Tibial nerve (tissue), 3 donors: Measurements from ENCODE around the gene GPRIN3.

ENCODE experiments used
- CTCF ChIP-seq, 5 experiments: fragments of 200-600 bp in 3 of 5; fragments of 450-650 bp in 2 of 5; sonication (generic) in 3 of 5; IDR thresholded peaks; one replicate each; pipeline ENCODE4 v1.5.1; 2016 to 2019; ENCODE audit warnings: antibody characterized with exemption in 5 of 5, mild to moderate bottlenecking in 3 of 5, moderate library complexity in 2 of 5
- POLR2A ChIP-seq, 2 donors: fragments of 450-650 bp; IDR thresholded peaks; one replicate each; pipeline ENCODE4 v1.6.1; 2017; ENCODE audit warnings: antibody characterized with exemption in 2 of 2, mild to moderate bottlenecking in 2 of 2, moderate library complexity in 2 of 2

- TF ChIP-seq CTCF (IDR thresholded peaks at IDR 0.05) (no peak), POLR2A (IDR thresholded peaks at IDR 0.05) (no peak)
Measured at GRCh38 chr4:89334830-89335229, 27.2 kb upstream of the GPRIN3 start.
